ENCODE measurements around the gene TNFRSF18.

The TNFRSF18 gene

DNA sequence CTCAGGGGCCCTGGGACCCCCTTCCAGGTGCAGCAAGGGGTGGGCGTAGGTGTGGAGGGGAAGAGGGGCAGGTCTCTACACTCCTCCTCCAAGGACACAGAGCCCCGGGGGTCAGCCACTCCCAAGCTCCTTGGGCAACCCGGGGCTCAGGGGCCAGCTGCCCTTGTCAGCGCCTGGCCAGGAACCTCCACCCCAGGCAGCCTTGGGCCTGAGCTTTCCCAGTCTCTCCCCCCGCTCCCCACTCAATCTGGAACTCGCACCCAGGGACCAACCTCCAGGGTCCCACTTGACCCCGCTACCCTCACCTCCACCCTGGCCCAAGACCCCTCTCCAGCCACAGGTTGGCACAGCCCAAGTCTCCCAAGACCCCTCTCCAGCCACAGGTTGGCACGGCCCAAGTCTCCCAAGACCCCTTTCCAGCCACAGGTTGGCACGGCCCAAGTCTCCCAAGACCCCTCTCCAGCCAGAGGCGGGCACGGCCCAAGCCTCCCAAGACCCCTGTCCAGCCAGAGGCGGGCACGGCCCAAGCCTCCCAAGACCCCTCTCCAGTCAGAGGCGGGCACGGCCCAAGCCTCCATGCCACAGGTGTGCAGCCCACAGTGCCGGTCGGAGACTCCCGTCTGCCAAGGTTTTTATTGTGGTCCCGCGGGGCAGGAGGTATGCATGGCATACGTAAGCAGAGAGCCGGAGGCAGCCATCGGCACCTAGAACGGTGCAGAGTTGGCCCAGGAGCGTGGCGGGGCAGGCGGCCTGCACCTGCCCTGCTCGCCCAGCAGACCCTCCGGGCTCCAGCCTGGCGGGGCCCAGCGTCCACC is 4.5 kb upstream of the TNFRSF18 start:
- no peak for DNase-seq

- DNase-seq: peak; percentile 52
Measured at GRCh38 chr1:1208713-1209433, 2.5 kb upstream of the TNFRSF18 start.

DNA sequence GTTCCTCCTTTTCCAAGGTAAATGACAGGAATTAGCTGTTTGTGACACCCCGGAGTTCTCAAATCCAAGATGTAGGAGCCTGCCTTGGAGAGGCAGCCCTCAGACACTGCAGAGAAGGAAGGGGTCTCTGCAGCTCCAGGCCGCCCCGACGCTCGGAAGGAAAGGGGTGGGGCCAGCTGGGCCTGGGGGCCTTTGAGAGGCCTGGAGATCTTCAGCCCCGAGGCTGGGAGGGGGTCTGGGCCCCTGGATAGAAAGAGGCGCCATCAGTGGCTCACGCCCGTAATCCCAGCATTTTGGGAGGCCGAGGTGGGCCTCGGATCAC is 1.1 kb upstream of the TNFRSF18 start:
- DNase-seq: no peak

GRCh38 chr1:1206966-1207531 is 657 bp upstream of the TNFRSF18 start:
- DNase-seq: no peak

DNA sequence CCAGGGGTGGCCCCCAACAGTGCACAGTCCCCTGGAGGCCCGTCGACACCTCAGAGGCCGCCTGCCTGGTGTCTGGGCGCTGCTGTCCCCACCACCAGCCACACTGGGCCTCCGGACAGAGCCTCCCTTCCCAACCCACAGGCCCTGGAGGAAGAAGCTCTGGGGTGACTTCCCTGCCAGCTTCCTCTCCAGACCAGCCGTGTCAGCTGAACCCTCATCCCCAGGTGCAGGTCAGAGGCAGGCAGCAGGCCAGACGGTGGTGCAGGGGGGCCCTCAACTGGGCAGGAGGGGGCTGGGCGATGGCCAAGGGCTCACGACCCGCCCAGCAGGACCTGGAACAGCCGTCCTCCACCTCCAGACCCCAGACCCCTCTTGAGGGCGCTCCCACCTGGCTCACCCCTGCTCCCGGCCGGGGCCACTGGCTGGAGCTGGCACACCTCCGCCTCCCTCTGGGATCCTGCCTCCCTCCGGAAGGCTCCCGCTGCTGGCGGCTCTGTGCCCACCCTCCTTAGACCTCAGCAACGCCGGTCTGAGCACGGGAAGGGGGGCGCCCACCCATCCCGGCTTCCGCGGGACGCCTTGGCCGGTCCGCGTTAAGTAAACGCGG is 520 bp downstream of the TNFRSF18 start:
- DNase-seq: no peak

GRCh38 chr1:1204998-1205768 is 1.2 kb downstream of the TNFRSF18 start:
- no peak for DNase-seq

- no peak for DNase-seq
Measured at GRCh38 chr1:1204425-1204920, 1.9 kb downstream of the TNFRSF18 start.

DNA sequence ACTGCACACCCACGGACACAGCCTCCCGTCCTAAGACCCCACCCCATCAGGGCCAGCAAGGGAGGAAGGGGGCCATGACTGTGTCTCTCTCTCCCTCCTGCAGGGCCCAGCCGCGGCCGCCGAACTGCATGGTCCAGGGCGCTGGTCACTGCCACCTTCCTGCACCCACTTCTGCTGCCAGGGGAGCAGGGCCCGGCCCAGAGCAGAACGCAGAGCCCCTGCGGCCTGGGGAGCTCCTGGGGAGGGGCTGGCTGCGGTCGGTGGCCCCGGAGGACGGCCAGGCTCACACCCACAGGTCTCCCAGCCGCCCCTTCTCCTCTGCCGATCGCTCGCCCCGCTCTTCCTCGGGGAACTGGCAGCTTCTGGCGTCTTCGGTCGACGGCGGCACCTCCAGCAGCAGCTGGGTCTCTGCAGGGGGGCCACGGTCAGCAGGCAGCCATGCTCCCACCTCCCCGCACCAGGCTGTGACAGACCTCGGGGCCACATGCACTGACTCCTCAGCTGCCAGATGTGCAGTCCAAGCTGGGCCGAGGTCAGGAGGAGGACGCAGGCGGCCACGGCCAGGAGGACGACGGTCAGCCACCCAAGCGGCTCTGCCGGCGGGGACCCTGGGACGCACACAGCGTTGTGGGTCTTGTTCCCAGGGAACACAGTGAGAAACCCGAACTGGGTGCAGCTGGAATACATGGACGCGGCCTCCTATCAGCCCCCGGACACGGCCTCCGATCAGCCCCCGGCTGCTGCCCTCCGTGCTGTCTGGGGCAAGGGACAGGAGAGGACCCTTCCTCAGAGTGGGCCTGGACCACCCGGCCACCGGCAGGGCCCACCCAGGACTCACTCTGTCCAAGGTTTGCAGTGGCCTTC is 2.6 kb downstream of the TNFRSF18 start:
- DNase-seq: no peak

GRCh38 chr1:1202831-1203560 is 3.4 kb downstream of the TNFRSF18 start:
- no peak for DNase-seq

DNA sequence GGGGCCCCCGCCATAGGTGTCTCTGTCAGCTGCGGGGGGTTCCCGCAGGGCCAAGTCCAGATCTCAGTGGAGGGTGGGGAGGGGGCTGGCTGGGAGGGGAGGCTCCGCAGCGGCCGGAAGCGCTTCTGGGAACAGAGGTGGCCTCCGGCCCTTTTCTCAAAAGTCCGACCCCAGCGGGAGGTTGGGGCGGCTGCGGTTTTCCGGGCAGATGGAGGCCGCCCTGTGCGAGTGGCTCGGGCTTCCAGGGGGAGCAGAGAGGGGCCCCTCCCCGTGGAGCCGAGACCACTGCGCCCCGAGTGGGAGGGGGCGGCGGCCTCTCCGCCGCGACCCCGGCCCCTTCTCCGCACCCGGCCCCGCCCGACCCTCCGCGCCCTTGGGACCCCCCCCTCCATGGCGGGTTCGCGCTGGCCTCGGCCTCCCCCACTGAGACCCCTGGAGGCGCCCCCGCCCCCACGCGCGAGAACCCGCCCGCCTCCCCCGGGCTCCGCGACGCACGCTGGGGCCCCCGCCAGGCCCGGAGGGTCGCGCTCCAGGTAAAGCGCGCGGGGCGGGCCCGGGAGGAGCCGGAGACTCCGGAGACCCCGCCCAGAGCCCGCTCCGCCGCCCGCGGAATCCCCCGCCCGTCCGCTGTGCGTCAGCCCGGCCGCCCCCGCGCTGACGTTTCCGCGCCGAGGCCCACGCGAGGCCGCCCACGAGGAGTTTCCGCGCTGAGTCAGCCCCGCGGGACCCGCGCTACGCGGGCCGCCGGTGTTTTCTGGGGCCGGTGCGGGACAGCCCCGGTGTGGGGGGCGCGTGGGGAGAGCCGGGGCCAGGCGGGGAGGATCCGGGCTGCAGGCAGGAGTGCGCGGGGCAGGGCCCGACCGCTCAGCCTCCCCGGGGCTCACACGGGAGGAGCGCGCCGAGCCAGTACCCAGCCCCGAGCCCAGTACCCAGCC is 5.2 kb downstream of the TNFRSF18 start:
- peak; percentile 88 for DNase-seq

- no peak for DNase-seq
Measured at GRCh38 chr1:1199961-1200875, 6.2 kb downstream of the TNFRSF18 start.

GRCh38 chr1:1199141-1199960 is 7.0 kb downstream of the TNFRSF18 start:
- DNase-seq: no peak

DNA sequence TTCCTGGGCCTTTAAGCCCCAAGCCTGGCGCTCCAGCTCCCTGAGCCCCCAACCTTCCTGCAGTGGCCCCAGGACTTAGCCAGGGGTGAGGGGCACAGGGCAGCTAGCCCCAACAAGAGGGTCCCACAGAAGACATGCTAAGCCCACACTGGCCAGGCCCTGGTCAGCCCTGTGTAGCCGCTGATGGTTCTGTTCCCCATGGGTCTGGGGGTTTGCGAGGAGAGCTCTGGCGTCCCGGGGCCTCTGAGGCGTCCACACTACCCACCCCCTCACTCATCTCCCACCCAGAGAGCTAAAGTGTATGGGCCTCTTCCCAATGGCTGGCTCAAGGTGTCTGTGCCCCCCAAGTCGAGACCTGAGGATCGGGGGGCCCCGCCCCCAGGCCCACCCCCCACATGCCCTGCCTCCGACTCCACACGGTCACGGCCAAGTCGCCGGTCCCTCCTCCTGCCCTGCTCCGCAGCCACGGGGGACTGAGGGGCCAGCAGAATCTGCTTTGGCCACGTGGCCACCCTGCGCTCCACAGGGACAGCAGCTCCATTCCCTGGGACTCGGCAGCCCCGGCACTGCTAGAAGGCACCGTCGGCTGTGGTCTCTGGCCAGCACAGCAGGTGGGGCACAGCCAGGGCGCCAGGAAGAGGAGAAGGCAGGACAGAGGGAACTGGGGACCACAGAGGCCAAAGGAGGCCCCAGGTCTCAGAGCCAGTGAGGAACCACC is 7.8 kb downstream of the TNFRSF18 start:
- DNase-seq: no peak

DNA sequence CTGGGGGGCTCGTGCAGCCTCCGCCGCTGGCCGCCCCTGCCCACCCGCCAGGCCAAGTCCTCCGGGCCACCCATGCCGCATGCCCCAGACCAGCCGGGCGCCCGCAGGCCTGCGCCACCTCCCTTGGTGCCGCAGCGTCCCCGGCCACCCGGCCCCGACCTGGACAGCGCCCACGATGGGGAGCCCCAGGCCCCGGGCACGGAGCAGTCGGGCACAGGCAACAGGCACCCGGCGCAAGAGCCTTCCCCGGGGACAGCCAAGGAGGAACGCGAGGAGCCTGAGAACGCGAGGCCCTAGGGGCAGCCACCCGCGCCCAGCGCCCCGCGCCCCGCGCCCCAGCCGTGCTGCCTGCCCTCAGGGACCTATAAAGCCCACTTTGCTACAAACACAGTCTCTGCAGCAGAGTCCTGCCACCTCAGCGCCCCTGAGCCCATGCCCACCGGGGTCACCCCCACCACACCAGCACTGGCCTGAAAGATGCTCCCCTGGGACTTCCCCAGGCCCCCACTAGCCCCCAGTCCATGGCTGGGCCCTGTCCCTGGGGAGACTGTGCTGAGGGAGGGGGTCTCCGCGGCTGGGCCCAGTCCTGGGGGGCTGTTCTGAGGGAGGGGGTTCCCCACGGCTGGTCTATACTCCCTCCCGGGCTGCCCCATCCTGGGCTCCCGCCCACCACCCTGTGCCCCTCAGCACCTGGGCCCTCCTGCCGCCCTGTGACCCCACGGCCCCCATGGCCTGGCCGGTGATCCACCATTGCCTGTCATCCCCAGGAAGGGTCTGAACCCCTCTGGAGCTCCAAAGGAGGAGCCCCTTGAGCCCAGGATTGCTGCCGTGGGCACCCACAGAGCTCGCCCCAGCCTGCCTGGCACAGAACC is 8.6 kb downstream of the TNFRSF18 start:
- no peak for DNase-seq

- no peak for DNase-seq
Measured at GRCh38 chr1:1197188-1197500, 9.2 kb downstream of the TNFRSF18 start.
